Neuron (in vitro differentiated cells): ENCODE data around the gene TMPRSS6.

ENCODE experiments used
- H2AFZ ChIP-seq: one replicate; pipeline ENCODE4 v1.6.1; 2013; ENCODE audit warnings: low read depth, mild to moderate bottlenecking, inconsistent platforms, low read length, moderate library complexity
- H3K27me3 ChIP-seq: one replicate; pipeline ENCODE4 v1.6.1; 2013; ENCODE audit warnings: low read length; ENCODE audit not compliant: insufficient read depth
- H3K36me3 ChIP-seq: one replicate; pipeline ENCODE4 v1.6.1; 2013; ENCODE audit warnings: low read length; ENCODE audit not compliant: insufficient read depth
- H3K4me1 ChIP-seq: one replicate; pipeline ENCODE4 v1.6.1; 2013; ENCODE audit warnings: low read length; ENCODE audit not compliant: insufficient read depth
- H3K4me3 ChIP-seq: 2 replicates; pipeline ENCODE4 v1.5.1; 2013; ENCODE audit warnings: mild to moderate bottlenecking, low read length, moderate library complexity
- H3K9me3 ChIP-seq: one replicate; pipeline ENCODE4 v1.6.1; 2013; ENCODE audit warnings: low read length

TMPRSS6 gene

DNA sequence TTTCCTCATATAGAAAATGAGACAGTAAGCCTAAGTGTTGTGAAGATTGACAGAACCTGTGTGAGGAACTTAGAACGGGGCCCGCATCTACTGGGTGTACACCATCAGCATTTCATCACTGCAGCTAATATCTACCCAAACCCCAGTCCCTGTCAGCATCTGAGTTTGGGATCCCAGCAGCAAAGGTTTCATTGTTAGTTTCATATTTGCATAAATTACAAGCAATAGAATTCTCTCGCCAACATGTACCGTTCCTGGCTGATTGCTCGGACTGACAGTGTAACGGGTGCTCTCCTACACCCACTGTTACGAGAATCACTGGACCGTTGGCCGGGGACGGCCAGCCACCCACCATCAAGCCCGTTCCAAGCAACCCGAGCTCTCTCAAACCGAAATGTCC lies 10.4 kb upstream of the TMPRSS6 start:
- H3K36me3 ChIP-seq = no peaks in the 10 kb centered on the region
- no peaks in the 10 kb centered on the region for H3K9me3 ChIP-seq
- no peaks in the 10 kb centered on the region for H3K4me1 ChIP-seq
- no peaks in the 10 kb centered on the region for H3K27me3 ChIP-seq
- H2AFZ ChIP-seq = no peak overlapping the region
- no peak overlapping the region for H3K4me3 ChIP-seq

DNA sequence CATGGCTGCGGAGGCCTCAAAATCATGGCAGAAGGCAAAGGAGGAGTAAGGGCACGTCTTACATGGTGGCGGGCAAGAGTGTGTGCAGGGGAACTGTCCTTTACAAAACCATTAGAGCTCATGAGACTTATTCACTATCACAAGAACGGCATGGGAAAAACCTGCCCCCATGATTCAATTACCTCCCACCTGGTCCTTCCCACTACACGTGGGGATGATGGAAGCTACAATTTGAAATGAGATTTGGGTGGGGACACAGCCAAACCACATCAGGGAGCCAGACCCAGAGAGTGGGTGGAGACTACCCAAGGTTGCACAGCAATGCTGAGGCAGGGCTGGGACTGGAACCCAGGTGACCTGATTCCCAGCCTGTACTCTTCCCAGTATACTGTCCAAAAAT lies 8.6 kb upstream of the TMPRSS6 start:
- H3K4me1 ChIP-seq = no peaks in the 10 kb centered on the region
- no peaks in the 10 kb centered on the region for H3K9me3 ChIP-seq
- H3K4me3 ChIP-seq = no peak overlapping the region
- H3K27me3 ChIP-seq = peaks cover 4% of the 10 kb centered on the region
- H3K36me3 ChIP-seq = no peaks in the 10 kb centered on the region
- no peak overlapping the region for H2AFZ ChIP-seq

- peaks cover 4% of the 10 kb centered on the region for H3K27me3 ChIP-seq
Observed at GRCh38 chr22:37117092-37117491, 7.6 kb upstream of the TMPRSS6 start.

GRCh38 chr22:37115032-37115431 lies 5.5 kb upstream of the TMPRSS6 start:
- H3K4me1 ChIP-seq = no peaks in the 10 kb centered on the region
- H3K36me3 ChIP-seq = no peaks in the 10 kb centered on the region
- H3K4me3 ChIP-seq = no peak overlapping the region
- H2AFZ ChIP-seq = no peak overlapping the region
- peaks cover 10% of the 10 kb centered on the region for H3K27me3 ChIP-seq
- no peaks in the 10 kb centered on the region for H3K9me3 ChIP-seq

More at GRCh38 chr22:37117092-37117491, 7.6 kb upstream of the TMPRSS6 start:
- no peaks in the 10 kb centered on the region for H3K9me3 ChIP-seq
- no peaks in the 10 kb centered on the region for H3K4me1 ChIP-seq
- no peak overlapping the region for H3K4me3 ChIP-seq
- no peaks in the 10 kb centered on the region for H3K36me3 ChIP-seq
- no peak overlapping the region for H2AFZ ChIP-seq

DNA sequence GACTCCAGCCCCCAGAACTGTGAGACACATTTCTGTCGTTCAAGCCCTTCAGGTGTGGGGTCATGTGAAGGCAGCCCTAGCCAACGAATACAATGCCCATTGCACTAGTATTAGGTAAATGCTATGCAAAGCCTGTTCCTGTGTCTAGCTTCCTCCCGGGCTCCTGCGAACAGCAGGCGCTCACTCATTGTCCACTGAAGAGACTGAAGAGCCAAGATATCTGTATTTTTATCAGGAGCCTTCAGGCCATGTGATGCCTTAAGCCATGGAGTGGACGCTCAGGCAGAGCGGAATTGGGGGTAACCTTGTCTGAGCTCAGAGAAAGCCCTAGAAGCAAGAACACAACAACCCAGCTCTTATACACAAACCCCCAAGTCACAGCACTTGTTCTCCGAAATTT lies 4.2 kb upstream of the TMPRSS6 start:
- no peak overlapping the region for H2AFZ ChIP-seq
- no peaks in the 10 kb centered on the region for H3K9me3 ChIP-seq
- peaks cover 10% of the 10 kb centered on the region for H3K27me3 ChIP-seq
- H3K4me3 ChIP-seq = no peak overlapping the region
- no peaks in the 10 kb centered on the region for H3K36me3 ChIP-seq
- H3K4me1 ChIP-seq = no peaks in the 10 kb centered on the region

GRCh38 chr22:37112084-37112728 lies 2.7 kb upstream of the TMPRSS6 start:
- Histone ChIP-seq H3K36me3 (no peaks in the 10 kb centered on the region), H2AFZ (no peak overlapping the region), H3K4me3 (no peak overlapping the region), H3K4me1 (no peaks in the 10 kb centered on the region), H3K27me3 (peaks cover 15% of the 10 kb centered on the region), H3K9me3 (no peaks in the 10 kb centered on the region)

- Histone ChIP-seq H3K27me3 (peaks cover 15% of the 10 kb centered on the region), H3K9me3 (no peaks in the 10 kb centered on the region), H3K4me3 (no peak overlapping the region), H3K4me1 (no peaks in the 10 kb centered on the region), H3K36me3 (no peaks in the 10 kb centered on the region), H2AFZ (no peak overlapping the region)
Observed at GRCh38 chr22:37111156-37111717, 1.7 kb upstream of the TMPRSS6 start.

- Histone ChIP-seq H3K27me3 (peaks cover 18% of the 10 kb centered on the region), H3K4me1 (no peaks in the 10 kb centered on the region)
Observed at GRCh38 chr22:37107816-37108621, 1.5 kb downstream of the TMPRSS6 start.

GRCh38 chr22:37105990-37106389 lies 3.5 kb downstream of the TMPRSS6 start:
- Histone ChIP-seq H2AFZ (no peak overlapping the region), H3K9me3 (no peaks in the 10 kb centered on the region), H3K4me1 (no peaks in the 10 kb centered on the region), H3K4me3 (no peak overlapping the region), H3K36me3 (no peaks in the 10 kb centered on the region), H3K27me3 (peaks cover 18% of the 10 kb centered on the region)

More at GRCh38 chr22:37107816-37108621, 1.5 kb downstream of the TMPRSS6 start:
- no peak overlapping the region for H2AFZ ChIP-seq
- no peaks in the 10 kb centered on the region for H3K36me3 ChIP-seq
- no peak overlapping the region for H3K4me3 ChIP-seq
- no peaks in the 10 kb centered on the region for H3K9me3 ChIP-seq

GRCh38 chr22:37105154-37105553 lies 4.4 kb downstream of the TMPRSS6 start:
- H3K27me3 ChIP-seq = peaks cover 24% of the 10 kb centered on the region
- H3K9me3 ChIP-seq = no peaks in the 10 kb centered on the region

GRCh38 chr22:37103656-37104452 lies 5.7 kb downstream of the TMPRSS6 start:
- Histone ChIP-seq H2AFZ (no peak overlapping the region), H3K4me3 (no peak overlapping the region), H3K4me1 (no peaks in the 10 kb centered on the region), H3K9me3 (no peaks in the 10 kb centered on the region), H3K36me3 (no peaks in the 10 kb centered on the region), H3K27me3 (peaks cover 28% of the 10 kb centered on the region)

More at GRCh38 chr22:37105154-37105553, 4.4 kb downstream of the TMPRSS6 start:
- no peaks in the 10 kb centered on the region for H3K4me1 ChIP-seq
- H3K36me3 ChIP-seq = no peaks in the 10 kb centered on the region
- no peak overlapping the region for H2AFZ ChIP-seq
- no peak overlapping the region for H3K4me3 ChIP-seq

DNA sequence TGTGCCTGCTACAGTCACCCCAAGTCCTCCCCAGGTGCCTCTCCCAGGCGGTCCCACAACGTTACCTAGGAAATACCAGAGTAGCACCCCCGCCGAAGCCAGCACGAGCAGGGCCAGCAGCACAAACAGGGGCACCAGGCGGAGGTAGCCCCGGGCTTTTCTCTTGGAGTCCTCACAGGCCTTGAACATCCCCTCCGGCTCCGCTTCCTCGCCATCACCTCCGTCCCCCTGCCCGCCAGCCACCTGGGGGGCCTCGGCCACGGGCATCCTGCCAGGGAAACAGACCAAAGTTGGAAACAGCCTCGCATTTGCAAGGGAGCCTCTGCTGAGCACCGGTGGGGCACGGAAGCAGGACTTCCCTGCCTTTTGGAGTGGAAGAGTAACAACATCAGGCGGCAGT lies 6.4 kb downstream of the TMPRSS6 start:
- Histone ChIP-seq H3K9me3 (no peaks in the 10 kb centered on the region), H2AFZ (no peak overlapping the region), H3K27me3 (peaks cover 27% of the 10 kb centered on the region), H3K4me3 (no peak overlapping the region), H3K36me3 (no peaks in the 10 kb centered on the region), H3K4me1 (no peaks in the 10 kb centered on the region)
